HG02759 (cell line): Measurements from ENCODE around the gene NEDD9.
A peak's percentile ranks its signal among the peaks of the same experiment; 100 is the strongest.

Experiments
- ATAC-seq: cut with Tn5 transposase; IDR thresholded peaks from one replicate; pipeline ENCODE4 v1.9.1; 2021; ENCODE audit warnings: mild to moderate bottlenecking, moderate library complexity; ENCODE audit not compliant: unreplicated experiment

NEDD9 gene

GRCh38 chr6:11235062-11235461 is 2.6 kb upstream of the NEDD9 start:
- ATAC-seq = no peak

DNA sequence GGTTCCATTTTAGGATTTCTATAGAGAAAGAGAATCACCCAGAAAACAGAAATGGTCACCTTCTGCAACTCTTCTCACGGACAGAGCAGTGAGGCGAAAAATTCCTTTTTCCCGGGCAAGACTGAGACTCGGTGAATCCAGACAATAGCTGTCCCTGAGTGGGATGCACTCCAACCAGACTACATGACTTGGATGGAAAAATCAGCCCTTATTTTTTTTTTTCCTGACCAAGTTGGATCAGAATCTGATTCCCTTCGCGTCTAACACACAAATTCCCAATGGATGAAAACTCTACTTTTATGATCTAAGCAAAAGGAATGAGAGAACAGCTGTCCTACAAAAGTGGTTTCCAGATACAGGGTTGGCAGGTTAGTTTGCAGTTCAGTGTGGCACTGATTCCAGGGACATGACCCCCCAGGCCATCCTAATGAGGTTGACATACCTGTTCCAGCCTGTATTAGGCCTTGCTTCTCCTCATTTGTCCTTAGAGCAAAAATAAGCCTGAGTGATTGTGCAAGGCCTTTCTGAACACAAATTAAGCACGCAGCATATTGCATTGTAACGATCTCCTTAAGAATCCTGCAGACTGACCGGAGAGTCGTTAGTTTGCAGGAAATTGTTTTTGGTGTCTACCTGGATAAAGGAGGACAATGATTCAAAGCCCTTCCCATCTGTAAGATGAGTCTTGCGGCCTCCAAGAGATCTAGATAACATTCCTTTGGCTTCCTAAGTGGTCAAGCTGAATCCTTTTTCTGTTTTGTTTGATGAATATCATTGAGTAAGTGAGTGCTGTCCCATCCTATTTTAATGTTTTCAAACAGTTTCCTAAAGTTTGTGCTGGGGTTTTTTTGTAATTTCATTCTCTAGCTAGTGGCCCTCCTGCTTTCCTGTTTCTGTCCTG is 1.5 kb upstream of the NEDD9 start:
- ATAC-seq = no peak

GRCh38 chr6:11232770-11233626 is 530 bp upstream of the NEDD9 start:
- peak; percentile 20 for ATAC-seq

DNA sequence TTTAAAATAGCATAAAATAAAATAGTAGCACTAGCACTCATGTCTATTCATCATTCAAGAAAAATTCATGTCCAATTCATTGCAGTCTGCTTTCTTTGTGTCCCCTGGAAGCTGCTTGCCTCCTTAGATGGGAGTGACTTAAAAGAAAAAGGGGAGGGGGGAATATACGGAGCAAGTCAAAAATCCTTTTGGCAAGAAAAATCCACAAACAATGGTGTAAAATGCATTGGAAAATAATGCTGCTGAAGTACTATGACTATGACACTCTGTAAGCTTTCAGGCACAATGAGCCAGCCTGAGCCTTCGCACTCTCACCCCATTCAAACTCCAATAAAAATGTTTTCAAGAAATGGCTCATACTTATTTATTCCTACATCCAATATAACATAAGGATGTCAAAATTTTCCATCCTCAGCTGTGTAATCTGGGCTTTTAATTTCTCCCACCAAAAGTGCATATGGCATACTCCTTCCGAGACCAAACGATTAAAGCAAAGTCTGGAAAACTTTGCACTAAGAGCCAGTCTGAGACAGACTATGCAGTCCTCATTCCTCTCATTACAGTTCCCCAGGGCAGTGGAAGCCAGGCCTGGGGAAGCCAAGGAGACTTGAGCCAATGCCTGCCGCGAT is 790 bp downstream of the NEDD9 start:
- ATAC-seq = no peak

DNA sequence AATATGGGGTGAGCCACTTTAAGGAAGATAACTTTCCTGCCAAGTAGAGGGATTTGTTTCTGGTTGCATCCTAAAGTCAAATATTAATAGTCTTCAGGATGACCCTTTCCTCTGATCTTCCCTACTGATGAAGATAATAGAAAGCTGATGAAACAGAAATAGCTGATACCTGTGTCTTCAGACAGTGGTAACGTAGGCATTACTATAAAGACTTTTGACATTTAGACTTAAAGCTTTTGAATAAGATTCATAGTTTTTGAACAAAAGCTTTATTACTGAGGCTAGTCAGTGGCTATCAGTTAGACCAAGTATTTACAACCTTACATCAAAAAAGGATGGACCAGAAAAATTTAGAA is 1.4 kb downstream of the NEDD9 start:
- no peak for ATAC-seq

GRCh38 chr6:11230158-11231107 is 2.0 kb downstream of the NEDD9 start:
- no peak for ATAC-seq

GRCh38 chr6:11229655-11230046 is 2.8 kb downstream of the NEDD9 start:
- ATAC-seq = no peak

DNA sequence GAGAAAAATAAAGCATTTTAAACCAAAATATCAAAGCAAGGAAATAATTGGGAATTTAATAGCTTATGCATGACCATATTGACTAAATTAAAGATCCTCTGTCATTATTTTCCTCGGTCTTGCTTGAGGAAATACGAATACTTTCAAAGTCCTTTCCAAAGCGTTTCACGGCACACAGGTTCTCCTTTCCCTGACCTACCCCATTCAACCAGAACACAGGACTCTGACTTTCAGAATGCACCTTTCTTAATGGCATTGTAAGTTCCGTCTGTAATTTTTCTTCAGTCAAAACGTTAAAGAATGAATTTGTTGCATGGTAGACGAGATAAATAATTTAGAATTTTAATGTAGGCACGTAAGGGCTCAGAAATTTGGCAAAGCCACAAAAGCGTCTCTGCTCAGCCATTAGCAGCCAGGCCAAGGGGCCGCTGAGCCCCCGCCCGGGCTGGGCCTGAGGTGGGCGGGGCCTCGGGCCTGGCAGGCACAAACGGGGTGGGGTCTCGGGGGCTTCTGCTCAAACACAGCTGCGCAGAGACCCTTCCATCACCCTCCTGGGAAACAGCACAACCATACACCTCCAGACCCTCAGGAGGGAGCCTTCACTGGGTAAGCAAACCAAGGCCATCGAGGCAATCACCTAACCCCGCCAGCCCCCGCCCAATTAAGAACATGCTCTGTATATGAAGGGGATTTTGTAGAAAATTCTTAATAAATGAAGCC is 3.4 kb downstream of the NEDD9 start:
- ATAC-seq = no peak

DNA sequence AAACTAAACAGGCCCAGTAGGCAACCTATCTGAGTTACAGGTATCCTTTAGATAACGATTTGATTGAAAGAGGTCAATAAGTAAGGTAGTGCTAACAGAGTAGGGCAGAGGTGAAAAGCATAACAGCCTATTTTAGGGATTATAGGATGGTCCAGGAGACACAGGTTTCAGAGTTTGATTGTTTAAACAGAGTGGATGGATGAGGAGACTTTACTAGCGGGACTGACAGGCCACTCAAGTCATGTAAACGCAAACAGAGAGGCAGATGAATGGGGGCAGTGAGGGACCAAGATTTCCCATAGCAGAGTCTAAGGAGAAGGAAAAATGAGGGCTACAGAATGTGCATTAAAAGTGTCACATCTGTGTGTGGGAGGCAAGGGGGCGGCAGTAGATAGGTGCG is 4.8 kb downstream of the NEDD9 start:
- ATAC-seq = no peak

- no peak for ATAC-seq
Observed at GRCh38 chr6:11226005-11226404, 6.5 kb downstream of the NEDD9 start.

GRCh38 chr6:11224966-11225463 is 7.5 kb downstream of the NEDD9 start:
- ATAC-seq = peak; percentile 7

DNA sequence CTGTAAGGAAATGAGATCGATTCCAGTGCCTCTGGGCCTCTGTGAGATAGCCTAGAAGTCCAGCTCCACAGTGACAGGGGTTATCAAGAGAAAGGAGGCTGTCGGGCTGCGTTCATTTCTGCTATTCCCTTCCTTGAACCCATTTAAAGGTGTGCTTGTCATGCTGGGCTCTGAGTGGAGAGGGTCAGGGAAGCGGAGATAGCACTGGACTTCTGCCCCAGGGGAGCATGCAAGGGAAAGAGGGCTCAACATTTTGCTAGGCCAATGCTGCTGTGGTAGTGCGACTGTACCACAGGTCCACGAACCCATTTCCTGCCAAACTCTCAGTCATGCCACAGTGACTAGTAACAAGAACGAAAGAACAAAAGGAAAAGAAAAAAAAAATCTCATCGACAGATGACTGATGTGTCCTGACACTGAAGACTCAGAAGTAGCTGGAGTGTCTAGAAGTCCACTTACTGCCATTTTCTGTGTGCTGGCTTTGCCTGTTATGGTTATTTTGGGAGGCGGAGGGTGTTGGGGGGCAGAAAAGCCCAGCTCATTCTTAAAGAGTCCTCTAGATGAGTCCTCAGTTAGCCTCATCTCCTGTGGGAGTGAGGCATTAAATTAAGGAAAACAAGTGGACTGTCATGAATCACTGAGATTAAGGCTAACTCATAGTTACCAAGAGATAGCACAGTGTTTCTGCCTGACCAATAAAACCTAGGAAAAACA is 8.1 kb downstream of the NEDD9 start:
- ATAC-seq = peak; percentile 70

- no peak for ATAC-seq
Observed at GRCh38 chr6:11223286-11223864, 9.1 kb downstream of the NEDD9 start.

- ATAC-seq = no peak
Observed at GRCh38 chr6:11222385-11223277, 9.8 kb downstream of the NEDD9 start.

GRCh38 chr6:11221623-11222384 is 10.7 kb downstream of the NEDD9 start:
- ATAC-seq = no peak

- no peak for ATAC-seq
Observed at GRCh38 chr6:11219400-11219834, 13.1 kb downstream of the NEDD9 start.
